AG04450 (cell line): ENCODE data around the gene GTSE1. TPM values are rescaled to one million over a fixed set of nuclear protein-coding genes. Genes with fewer than 3 reads are reported as not detected.

Experiments
- CTCF ChIA-PET: fragments of 300-600, 350-600 bp; formaldehyde crosslinking; extraction: SDS; loops from one replicate; lab custom pipeline; 2022; ENCODE audit warnings: antibody characterized with exemption, inconsistent platforms; lab: Charles Lee
- POLR2A ChIA-PET: fragments of 350-600 bp; formaldehyde crosslinking; extraction: SDS; loops from one replicate; lab custom pipeline; 2021; ENCODE audit warnings: antibody characterized with exemption, inconsistent platforms; lab: Yijun Ruan, JAX
- DNase-seq: peaks from one replicate; pipeline ENCODE4 v3.0.0-alpha.2; 2011; ENCODE audit warnings: low read depth, low spot score
- H3K27ac ChIP-seq: one replicate; pipeline ENCODE4 v1.5.1; 2012; ENCODE audit warnings: low read depth, low read length, control low read depth
- H3K27me3 ChIP-seq: one replicate; pipeline ENCODE4 v1.6.0; 2012; ENCODE audit warnings: low read length; ENCODE audit not compliant: control insufficient read depth, insufficient read depth
- H3K4me3 ChIP-seq: 2 replicates; pipeline ENCODE4 v1.5.1; 2011; ENCODE audit warnings: mild to moderate bottlenecking, low read depth, low read length, control low read depth
- H3K9me3 ChIP-seq: 2 replicates; pipeline ENCODE4 v1.5.1; 2012; ENCODE audit warnings: low read length; ENCODE audit not compliant: control insufficient read depth, insufficient read depth
- polyA plus RNA-seq: library from polyadenylated mRNA; depleted of rRNA; stranded (reverse); fragments of >200 nt; gene quantifications from 2 replicates; pipeline ENCODE4 v1.2.3, GENCODE V29; 2011
- TF ChIP-seq, protein P1 (sequence below): IDR thresholded peaks from 2 replicates; pipeline ENCODE4 v1.5.1; 2011; ENCODE audit warnings: low read depth, low read length, control low read depth, inconsistent platforms

The GTSE1 gene
- polyA plus RNA-seq, 1 experiment, result 4.0 TPM

GRCh38 chr22:46351767-46352166, 55.1 kb downstream of the GTSE1 start:
- no peak overlapping the region for H3K4me3 ChIP-seq
- no peak overlapping the region for H3K27ac ChIP-seq
- TF ChIP-seq, protein P1, sequence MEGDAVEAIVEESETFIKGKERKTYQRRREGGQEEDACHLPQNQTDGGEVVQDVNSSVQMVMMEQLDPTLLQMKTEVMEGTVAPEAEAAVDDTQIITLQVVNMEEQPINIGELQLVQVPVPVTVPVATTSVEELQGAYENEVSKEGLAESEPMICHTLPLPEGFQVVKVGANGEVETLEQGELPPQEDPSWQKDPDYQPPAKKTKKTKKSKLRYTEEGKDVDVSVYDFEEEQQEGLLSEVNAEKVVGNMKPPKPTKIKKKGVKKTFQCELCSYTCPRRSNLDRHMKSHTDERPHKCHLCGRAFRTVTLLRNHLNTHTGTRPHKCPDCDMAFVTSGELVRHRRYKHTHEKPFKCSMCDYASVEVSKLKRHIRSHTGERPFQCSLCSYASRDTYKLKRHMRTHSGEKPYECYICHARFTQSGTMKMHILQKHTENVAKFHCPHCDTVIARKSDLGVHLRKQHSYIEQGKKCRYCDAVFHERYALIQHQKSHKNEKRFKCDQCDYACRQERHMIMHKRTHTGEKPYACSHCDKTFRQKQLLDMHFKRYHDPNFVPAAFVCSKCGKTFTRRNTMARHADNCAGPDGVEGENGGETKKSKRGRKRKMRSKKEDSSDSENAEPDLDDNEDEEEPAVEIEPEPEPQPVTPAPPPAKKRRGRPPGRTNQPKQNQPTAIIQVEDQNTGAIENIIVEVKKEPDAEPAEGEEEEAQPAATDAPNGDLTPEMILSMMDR, result no peak
- no peaks in the 10 kb centered on the region for H3K9me3 ChIP-seq
- CTCF ChIA-PET, result no interaction called here
- no peaks in the 10 kb centered on the region for H3K27me3 ChIP-seq
- no peak for DNase-seq
- POLR2A ChIA-PET, result no interaction called here

DNA sequence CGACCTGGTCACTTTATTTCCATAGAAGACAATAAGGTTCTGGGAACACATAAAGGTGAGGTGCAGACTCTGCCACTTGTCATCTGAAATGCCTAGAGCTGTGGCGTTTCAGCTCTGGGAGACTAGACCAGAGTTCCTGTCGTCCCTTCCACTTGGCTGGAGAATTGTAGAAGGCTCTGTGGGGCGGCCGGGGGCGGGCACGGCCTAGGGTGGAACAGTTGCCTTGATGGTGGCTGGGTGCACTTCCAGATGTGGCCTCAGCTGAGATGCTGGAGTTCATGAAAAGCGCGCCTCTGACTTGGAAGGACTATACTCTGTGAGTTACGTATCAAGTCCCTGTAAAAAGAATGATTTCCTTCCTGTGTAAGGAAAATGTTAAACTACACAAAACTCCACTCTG, 55.6 kb downstream of the GTSE1 start:
- CTCF ChIA-PET, result no interaction called here
- Histone ChIP-seq H3K27ac (no peak overlapping the region), H3K4me3 (no peak overlapping the region), H3K27me3 (no peaks in the 10 kb centered on the region), H3K9me3 (no peaks in the 10 kb centered on the region)
- no peak for DNase-seq
- TF ChIP-seq, protein P1, result no peak
- POLR2A ChIA-PET, result no interaction called here

DNA sequence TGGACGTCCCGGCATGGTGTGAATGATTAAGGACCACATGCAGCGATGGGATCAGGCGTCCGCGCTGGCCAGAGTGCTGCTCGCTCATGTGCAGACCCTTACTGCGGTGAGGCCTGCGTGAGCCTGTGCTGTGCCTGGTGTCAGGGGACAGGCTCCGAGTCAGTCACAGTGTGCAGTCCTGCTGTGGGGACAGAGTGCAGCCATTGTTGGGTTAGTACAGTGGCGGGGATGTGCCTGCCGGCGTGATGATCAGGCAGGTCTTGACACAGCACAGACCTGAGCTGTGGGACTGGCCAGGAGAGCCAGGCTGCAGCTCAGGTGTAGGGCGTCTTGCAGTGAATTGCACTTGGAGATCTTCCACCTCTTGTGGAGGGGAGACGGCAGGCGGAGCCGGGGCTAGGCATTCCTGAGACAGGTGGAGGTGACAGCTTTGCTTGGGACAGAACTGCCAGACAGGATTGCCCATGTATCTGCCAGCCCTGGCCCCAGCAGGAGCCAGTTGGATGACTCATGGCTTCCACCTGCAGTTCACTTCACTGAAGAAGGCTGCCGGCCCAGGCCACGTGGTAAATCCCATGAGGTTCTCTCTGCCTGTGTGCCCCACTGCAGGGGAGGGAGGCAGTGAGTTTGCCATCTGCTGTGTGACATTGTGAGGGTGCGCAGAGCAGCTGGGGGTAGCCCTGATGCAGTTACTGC, 56.2 kb downstream of the GTSE1 start:
- H3K4me3 ChIP-seq, result no peak overlapping the region
- no peak overlapping the region for H3K27ac ChIP-seq
- TF ChIP-seq, protein P1, result no peak
- ChIA-PET POLR2A (no interaction called here), CTCF (no interaction called here)
- no peak for DNase-seq
- H3K27me3 ChIP-seq, result no peaks in the 10 kb centered on the region
- no peaks in the 10 kb centered on the region for H3K9me3 ChIP-seq

GRCh38 chr22:46353483-46354105, 56.9 kb downstream of the GTSE1 start:
- ChIA-PET CTCF (interaction anchor here (1.2 kb wide), 1 partner anchor 188 kb away, joined by 4 read pairs; no protein-coding TSS in a partner anchor), POLR2A (no interaction called here)
- no peak for DNase-seq
- TF ChIP-seq, protein P1, result no peak
- H3K27ac ChIP-seq, result peak overlapping the region; percentile 21
- no peaks in the 10 kb centered on the region for H3K9me3 ChIP-seq
- H3K27me3 ChIP-seq, result no peaks in the 10 kb centered on the region
- no peak overlapping the region for H3K4me3 ChIP-seq

DNA sequence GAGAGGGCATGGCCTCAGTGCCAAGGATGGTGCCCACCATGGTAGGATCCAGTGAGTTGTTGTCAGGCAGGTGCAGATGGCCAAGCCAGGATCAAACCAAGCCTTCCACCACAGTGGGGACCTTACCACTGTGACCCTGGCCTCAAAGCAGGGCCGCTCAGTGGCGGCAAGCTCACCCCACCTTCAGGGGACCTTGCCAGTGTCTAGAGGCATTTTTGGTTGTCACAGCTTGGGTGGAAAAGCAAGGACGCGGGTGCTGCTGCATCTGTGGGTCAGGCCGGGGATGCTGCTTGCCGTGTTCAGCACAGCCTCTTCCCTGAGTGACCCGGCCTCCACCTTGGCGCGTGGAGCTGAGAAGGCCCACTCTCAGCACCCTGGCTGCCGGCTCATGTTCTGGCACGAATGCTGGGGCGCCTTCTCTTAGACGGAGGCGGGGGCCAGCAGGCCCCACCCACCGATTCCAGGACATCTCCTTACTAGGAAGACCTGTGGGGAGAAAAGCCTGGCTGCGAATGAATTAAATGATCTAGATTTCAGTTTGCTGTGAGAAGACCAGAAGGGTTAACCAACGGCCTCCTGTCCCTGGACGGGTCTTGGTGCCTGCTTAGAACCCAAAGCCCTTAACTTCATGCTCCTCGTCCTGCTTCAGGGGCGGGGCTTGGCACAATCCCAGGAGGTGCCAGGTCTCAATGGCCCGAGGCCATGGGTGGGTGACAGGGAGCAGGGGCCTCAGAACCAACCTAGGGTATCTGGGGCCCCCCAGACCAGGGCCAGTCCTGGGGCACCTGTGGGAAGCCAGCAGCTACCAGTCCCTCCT, 57.7 kb downstream of the GTSE1 start:
- no peaks in the 10 kb centered on the region for H3K27me3 ChIP-seq
- H3K4me3 ChIP-seq, result no peak overlapping the region
- no peaks in the 10 kb centered on the region for H3K9me3 ChIP-seq
- DNase-seq, result no peak
- CTCF ChIA-PET, result interaction anchor here (1.2 kb wide), 1 partner anchor 187 kb away, joined by 4 read pairs; no protein-coding TSS in a partner anchor
- H3K27ac ChIP-seq, result no peak overlapping the region
- POLR2A ChIA-PET, result no interaction called here
- TF ChIP-seq, protein P1, result no peak
